ENCODE measurements around the gene GRXCR1. TPM values are rescaled to one million over a fixed set of nuclear protein-coding genes. Genes with fewer than 3 reads are reported as not detected.

Gene GRXCR1
- total RNA-seq, 1 donor from 2014 or later = not detected

DNA sequence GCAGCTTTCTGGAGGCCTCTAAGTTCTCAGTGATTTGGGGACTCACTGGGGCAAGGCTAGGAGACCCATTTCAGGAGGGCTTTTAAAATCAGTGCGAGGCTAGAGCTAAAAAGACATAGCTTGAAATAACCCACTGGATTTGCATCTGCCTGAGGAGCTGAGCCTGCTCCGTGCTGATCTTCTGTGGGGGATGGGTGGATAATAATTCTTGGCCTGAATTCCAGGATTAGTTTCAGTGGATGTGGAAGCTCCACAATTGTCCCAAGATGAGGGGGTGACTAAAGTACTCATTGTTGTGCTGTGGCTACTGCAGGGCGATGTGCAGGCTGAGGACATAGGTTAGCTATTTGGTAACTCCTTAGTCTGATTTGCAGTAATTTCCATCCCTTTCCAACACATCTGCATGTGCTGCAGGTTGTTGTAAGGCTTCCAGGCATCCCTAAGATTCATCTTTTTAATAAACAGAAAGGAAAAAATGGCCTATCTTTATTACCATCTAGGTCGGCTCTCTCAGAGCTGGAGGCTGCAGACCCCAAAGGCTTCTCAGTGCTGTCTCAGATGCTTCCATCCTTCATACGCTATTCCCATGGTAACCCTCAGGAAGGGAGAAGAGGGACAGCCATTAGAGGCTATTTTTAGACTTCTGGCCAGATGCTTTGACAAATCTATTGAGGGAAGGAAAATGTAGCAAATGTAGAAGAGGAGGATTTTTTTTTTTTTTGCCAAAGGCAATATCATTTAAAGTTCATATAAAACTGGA is 63.4 kb downstream of the GRXCR1 start:
- Mint-ChIP-seq H3K36me3 (ENCODE audit: low read depth) (no peaks in the 10 kb centered on the region), H3K27ac (no peak overlapping the region)

DNA sequence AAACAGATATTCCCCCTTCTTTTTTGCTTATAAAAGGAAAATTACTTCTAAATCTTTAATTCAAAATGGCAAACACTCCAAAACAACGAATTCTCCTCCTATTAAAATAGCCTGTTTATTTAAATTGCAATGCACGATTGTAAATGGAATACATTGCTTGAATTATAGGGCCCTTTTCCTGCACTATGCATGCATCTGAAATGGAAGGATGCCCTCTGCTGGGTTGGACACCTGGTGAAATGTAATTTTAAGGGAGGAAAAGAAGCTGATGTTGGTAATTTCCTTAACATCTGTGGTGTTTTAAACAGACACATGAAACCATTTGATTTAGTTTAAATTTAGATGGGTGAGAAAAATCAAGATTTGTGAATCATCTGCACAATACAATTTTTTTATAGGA is 72.8 kb downstream of the GRXCR1 start:
- H3K9me3 Mint-ChIP-seq = no peaks in the 10 kb centered on the region
- intact Hi-C loops (cut with micrococcal nuclease) = no loop called here
- H3K4me3 Mint-ChIP-seq = no peak overlapping the region
- no peaks in the 10 kb centered on the region for H3K4me1 Mint-ChIP-seq
- H3K27ac Mint-ChIP-seq = no peak overlapping the region
- DNase-seq = no peak
- no peaks in the 10 kb centered on the region for H3K27me3 Mint-ChIP-seq
- no peaks in the 10 kb centered on the region for H3K36me3 Mint-ChIP-seq (ENCODE audit: low read depth)

More for the DNA sequence above, 63.4 kb downstream of the GRXCR1 start:
- Mint-ChIP-seq H3K4me1 (no peaks in the 10 kb centered on the region), H3K4me3 (no peak overlapping the region), H3K27me3 (no peaks in the 10 kb centered on the region), H3K9me3 (no peaks in the 10 kb centered on the region)
- intact Hi-C loops (cut with micrococcal nuclease) = no loop called here
- DNase-seq = no peak

DNA sequence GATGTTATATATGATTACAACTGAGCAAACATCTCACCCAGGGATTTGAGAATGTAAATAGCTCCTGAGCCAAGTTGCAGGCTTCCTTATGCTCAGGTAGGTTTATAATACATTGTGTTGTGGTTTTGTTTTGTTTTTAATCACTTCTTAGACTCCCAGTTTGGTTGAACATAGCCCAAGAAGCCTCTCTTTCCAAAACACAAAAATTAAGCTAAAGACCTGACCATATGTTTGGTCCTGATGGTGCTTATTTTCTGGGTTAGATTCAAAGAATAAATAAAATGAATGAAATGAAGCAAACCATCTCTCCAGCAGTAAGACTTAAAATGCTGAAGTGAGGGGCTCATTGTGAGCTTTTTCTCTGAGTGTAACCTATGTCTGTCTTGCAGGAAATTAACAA is 93.5 kb downstream of the GRXCR1 start:
- H3K4me1 Mint-ChIP-seq = no peaks in the 10 kb centered on the region
- no peaks in the 10 kb centered on the region for H3K27me3 Mint-ChIP-seq
- H3K36me3 Mint-ChIP-seq (ENCODE audit: low read depth) = no peaks in the 10 kb centered on the region
- no peak overlapping the region for H3K27ac Mint-ChIP-seq
- no peak overlapping the region for H3K4me3 Mint-ChIP-seq
- intact Hi-C loops (cut with micrococcal nuclease) = no loop called here
- H3K9me3 Mint-ChIP-seq = peaks cover 7% of the 10 kb centered on the region
- no peak for DNase-seq

DNA sequence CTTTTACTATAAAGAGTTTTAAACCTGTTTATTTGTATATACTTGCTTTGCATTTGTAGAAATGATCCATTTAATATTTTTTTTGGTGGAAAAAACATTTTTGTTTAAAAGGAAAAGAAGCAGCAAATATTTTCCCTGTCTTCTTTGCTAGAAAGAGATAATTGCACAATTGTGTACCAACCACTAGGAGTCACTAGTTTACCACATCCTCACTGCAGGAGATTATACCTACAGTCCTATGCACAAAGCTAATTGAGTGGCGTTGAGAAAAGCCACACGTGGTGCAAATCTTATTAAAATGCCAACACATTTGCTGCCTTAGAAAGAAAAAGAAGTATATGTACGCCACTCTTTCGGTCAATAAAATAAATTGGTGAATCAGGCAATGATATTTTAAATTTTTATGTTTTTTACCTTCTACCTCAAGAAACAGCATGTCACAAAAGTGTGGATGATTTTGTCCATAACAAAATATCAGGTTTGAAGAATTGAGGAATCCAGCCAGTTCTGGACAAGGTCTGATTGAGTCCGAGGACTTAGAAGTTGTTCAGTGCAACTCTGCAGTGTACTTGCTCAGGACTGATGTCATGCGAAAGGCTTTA is 102.9 kb downstream of the GRXCR1 start:
- DNase-seq = no peak
- Mint-ChIP-seq H3K36me3 (ENCODE audit: low read depth) (no peaks in the 10 kb centered on the region), H3K4me3 (no peak overlapping the region), H3K9me3 (no peaks in the 10 kb centered on the region), H3K4me1 (no peaks in the 10 kb centered on the region), H3K27me3 (no peaks in the 10 kb centered on the region), H3K27ac (no peak overlapping the region)
- intact Hi-C loops (cut with micrococcal nuclease) = loop anchor here (10.0 kb wide), 1 partner anchor 139 kb away; no protein-coding TSS in a partner anchor

DNA sequence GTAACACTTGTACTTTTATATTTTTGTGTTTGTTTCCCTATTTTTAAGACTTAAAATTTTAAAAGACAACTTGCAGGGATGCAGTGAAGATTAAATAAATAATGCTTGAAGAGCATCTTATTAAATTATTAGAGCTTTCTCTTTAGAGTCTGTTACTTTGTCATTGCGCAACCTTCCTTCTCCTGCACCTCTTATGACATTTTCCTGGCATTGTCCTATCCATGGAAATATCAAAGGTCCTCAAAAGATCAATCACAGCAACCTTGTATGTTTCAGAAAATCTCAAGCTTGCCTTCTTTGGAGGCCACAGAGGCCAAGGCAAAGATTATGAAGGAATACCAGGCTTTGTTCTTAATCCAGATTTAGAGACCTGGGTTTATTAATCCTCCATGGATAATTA is 116.3 kb downstream of the GRXCR1 start:
- no peak overlapping the region for H3K4me3 Mint-ChIP-seq
- H3K9me3 Mint-ChIP-seq = peaks cover 9% of the 10 kb centered on the region
- H3K27me3 Mint-ChIP-seq = no peaks in the 10 kb centered on the region
- no peak overlapping the region for H3K27ac Mint-ChIP-seq
- no peak for DNase-seq
- no peaks in the 10 kb centered on the region for H3K36me3 Mint-ChIP-seq (ENCODE audit: low read depth)
- intact Hi-C loops (cut with micrococcal nuclease) = no loop called here
- no peaks in the 10 kb centered on the region for H3K4me1 Mint-ChIP-seq

DNA sequence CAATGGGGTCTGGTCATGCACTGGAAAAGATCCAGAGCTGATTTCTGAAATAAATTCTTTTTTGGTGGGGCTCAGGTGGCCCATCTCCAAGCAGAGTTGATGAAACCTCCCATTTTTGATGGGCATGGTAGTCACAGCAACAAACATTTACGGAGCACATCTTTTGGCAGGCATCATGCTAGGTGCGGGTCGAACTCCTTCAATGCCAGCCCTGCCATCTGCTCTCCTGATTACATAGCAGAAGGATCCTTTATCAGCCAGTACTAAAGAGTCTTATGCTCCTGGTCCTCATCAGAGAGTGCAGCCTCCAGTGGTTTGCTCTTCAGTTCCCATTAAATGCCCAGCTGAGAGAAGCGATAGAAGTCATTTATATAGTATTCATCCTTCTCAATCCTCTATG is 121.7 kb downstream of the GRXCR1 start:
- intact Hi-C loops (cut with micrococcal nuclease) = no loop called here
- H3K4me3 Mint-ChIP-seq = no peak overlapping the region
- DNase-seq = no peak
- H3K4me1 Mint-ChIP-seq = no peaks in the 10 kb centered on the region
- no peaks in the 10 kb centered on the region for H3K9me3 Mint-ChIP-seq
- no peaks in the 10 kb centered on the region for H3K36me3 Mint-ChIP-seq (ENCODE audit: low read depth)
- H3K27me3 Mint-ChIP-seq = no peaks in the 10 kb centered on the region
- no peak overlapping the region for H3K27ac Mint-ChIP-seq

DNA sequence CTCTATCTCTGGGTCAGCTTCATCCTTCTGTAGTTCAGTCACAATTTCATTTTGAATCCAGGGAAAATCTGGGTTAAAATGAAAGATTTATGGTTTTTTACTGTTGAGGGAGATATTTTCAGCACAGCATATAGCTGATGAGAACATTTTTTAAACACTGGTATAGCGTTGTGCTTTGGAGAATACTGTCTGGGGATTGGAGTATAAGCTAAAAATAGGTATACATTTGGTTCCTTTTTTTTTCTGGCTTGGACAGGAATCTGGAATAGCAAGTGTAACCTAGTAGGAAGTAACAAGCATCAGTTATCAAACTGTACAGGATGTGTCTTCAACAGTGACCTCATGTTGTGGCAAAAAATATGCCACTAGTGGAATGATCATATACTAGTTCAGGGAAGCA is 149.1 kb downstream of the GRXCR1 start:
- intact Hi-C loops (cut with micrococcal nuclease) = no loop called here
- no peaks in the 10 kb centered on the region for H3K36me3 Mint-ChIP-seq (ENCODE audit: low read depth)
- no peak overlapping the region for H3K4me3 Mint-ChIP-seq
- H3K27me3 Mint-ChIP-seq = no peaks in the 10 kb centered on the region
- DNase-seq = no peak
- H3K27ac Mint-ChIP-seq = no peak overlapping the region
- H3K9me3 Mint-ChIP-seq = no peaks in the 10 kb centered on the region
- no peaks in the 10 kb centered on the region for H3K4me1 Mint-ChIP-seq

DNA sequence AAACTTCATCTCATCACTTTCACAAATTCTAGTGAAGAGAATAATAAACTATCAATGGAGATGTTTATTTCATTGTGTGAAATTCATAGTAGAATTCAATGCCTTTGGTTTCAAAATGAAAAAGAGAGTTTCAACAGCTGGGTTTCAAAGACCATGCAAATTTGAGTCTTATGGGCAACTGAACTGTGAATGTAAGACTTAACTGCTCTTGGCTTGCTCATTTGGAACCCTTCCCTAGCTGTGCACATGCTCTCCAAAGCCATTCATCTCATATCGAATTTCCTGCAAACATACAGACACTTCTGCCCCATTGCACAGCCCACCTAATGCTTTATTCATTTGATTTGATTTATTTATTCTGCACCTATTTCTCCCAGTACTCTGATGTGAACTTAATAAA is 154.5 kb downstream of the GRXCR1 start:
- intact Hi-C loops (cut with micrococcal nuclease) = no loop called here

DNA sequence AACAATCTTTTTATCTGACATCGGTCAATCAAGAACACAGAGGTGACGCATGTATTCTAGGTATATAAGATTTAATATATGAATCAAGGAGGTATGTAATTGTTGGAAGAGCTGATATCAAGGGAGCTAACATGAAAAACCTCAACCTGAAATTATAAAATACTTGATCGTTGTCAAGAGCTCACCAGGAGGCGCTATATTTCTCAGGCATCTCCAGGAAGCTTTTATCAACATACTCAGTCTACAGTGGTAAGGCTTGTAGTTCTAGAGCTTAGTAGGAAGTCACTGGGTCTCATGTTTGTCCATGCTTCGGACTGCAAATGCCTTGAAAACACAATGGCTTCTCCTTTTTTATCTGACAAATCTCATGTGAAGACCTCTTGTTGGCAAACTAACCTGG is 156.1 kb downstream of the GRXCR1 start:
- intact Hi-C loops (cut with micrococcal nuclease) = no loop called here
- no peak for DNase-seq
- Mint-ChIP-seq H3K4me1 (no peaks in the 10 kb centered on the region), H3K9me3 (no peaks in the 10 kb centered on the region), H3K27me3 (no peaks in the 10 kb centered on the region), H3K36me3 (ENCODE audit: low read depth) (no peaks in the 10 kb centered on the region), H3K4me3 (no peak overlapping the region), H3K27ac (no peak overlapping the region)

More for the DNA sequence above, 154.5 kb downstream of the GRXCR1 start:
- no peak overlapping the region for H3K27ac Mint-ChIP-seq
- H3K9me3 Mint-ChIP-seq = no peaks in the 10 kb centered on the region
- H3K36me3 Mint-ChIP-seq (ENCODE audit: low read depth) = no peaks in the 10 kb centered on the region
- no peak for DNase-seq
- H3K27me3 Mint-ChIP-seq = no peaks in the 10 kb centered on the region
- H3K4me3 Mint-ChIP-seq = no peak overlapping the region
- no peaks in the 10 kb centered on the region for H3K4me1 Mint-ChIP-seq

DNA sequence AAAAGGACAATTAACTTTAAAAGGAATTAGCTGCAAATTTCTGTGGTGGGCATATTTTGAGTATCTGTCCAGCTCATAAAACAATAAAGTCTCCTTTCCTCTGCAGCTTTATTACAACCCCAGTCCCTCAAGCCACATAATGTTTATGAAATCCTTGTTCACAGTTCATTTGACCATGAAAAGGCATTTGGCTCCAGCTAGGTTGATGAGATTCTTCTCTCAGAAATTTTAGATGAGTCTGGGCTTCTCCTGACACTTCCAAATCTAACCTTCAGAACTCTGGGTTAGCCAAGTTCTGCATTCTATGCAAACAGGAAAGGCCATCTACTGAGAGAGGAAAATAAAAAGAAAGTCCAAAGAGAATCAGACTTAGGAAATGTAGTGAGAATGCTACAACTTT is 156.8 kb downstream of the GRXCR1 start:
- H3K36me3 Mint-ChIP-seq (ENCODE audit: low read depth) = no peaks in the 10 kb centered on the region
- H3K4me1 Mint-ChIP-seq = no peaks in the 10 kb centered on the region
- H3K4me3 Mint-ChIP-seq = no peak overlapping the region
- no peak overlapping the region for H3K27ac Mint-ChIP-seq
- DNase-seq = no peak
- H3K9me3 Mint-ChIP-seq = no peaks in the 10 kb centered on the region
- intact Hi-C loops (cut with micrococcal nuclease) = no loop called here
- no peaks in the 10 kb centered on the region for H3K27me3 Mint-ChIP-seq

DNA sequence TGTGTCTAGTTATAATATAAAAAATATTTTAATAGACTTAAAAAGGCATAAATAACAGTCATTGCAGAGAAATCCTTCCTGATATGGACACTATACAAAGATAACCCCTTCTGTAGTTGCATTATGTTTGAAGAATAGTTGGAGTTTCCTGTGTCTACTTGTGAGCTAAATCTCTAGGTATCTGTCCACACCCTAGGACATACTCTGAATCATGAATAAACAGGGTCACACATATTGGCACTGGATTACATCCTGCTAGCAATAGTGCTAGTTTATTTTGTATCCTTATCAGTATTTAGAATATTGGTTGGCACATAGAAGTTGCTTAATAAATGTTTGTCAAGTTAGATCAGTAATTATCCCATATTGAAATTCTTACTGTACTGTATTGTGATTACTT is 173.9 kb downstream of the GRXCR1 start:
- Mint-ChIP-seq H3K36me3 (ENCODE audit: low read depth) (no peaks in the 10 kb centered on the region), H3K4me1 (no peaks in the 10 kb centered on the region), H3K27ac (no peak overlapping the region), H3K27me3 (no peaks in the 10 kb centered on the region), H3K4me3 (no peak overlapping the region), H3K9me3 (no peaks in the 10 kb centered on the region)
- no peak for DNase-seq
- intact Hi-C loops (cut with micrococcal nuclease) = no loop called here

DNA sequence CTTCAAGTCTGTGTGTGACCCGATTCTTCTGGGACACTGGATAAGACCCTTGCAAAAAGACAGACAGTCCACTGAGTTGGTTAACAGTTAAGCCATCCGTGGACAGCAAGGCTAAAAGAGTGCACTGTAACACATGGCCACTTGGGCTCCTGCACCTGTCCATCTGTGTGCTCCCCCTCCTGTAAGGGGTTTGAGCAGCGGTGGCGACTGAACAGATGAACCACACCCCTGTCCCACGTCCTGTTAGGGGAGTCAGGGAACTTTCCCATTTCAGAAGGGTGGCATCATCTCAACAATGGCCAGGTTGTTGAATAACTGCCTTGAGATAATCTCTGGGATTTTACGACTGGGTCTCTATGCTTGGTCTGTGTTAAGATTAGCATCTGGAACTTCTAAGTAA is 178.6 kb downstream of the GRXCR1 start:
- Mint-ChIP-seq H3K27ac (no peak overlapping the region), H3K27me3 (no peaks in the 10 kb centered on the region), H3K4me1 (no peaks in the 10 kb centered on the region), H3K36me3 (ENCODE audit: low read depth) (no peaks in the 10 kb centered on the region), H3K4me3 (no peak overlapping the region), H3K9me3 (no peaks in the 10 kb centered on the region)
- DNase-seq = no peak
- intact Hi-C loops (cut with micrococcal nuclease) = no loop called here

All from activated CD4-positive, alpha-beta T cell treated with anti-CD3 and anti-CD28 coated beads, Interleukin-2, amount 10 ng/mL, durations not matched to agents 24 days and 14 days (primary cell).